GM18505 (cell line): Measurements from ENCODE around the gene HS3ST3A1.

Experiments used
- ATAC-seq: cut with Tn5 transposase; IDR thresholded peaks from one replicate; pipeline ENCODE4 v1.9.1; 2021; ENCODE audit not compliant: unreplicated experiment
- POLR2A ChIP-seq: IDR thresholded peaks from 4 replicates; pipeline ENCODE4 v1.6.1; 2011; ENCODE audit warnings: borderline replicate concordance; ENCODE audit not compliant: insufficient read depth, insufficient read length; ENCODE audit errors: extremely low read depth

Gene HS3ST3A1

GRCh38 chr17:13580790-13581189, 20.9 kb downstream of the HS3ST3A1 start:
- ATAC-seq = no peak
- TF ChIP-seq POLR2A = no peak

DNA sequence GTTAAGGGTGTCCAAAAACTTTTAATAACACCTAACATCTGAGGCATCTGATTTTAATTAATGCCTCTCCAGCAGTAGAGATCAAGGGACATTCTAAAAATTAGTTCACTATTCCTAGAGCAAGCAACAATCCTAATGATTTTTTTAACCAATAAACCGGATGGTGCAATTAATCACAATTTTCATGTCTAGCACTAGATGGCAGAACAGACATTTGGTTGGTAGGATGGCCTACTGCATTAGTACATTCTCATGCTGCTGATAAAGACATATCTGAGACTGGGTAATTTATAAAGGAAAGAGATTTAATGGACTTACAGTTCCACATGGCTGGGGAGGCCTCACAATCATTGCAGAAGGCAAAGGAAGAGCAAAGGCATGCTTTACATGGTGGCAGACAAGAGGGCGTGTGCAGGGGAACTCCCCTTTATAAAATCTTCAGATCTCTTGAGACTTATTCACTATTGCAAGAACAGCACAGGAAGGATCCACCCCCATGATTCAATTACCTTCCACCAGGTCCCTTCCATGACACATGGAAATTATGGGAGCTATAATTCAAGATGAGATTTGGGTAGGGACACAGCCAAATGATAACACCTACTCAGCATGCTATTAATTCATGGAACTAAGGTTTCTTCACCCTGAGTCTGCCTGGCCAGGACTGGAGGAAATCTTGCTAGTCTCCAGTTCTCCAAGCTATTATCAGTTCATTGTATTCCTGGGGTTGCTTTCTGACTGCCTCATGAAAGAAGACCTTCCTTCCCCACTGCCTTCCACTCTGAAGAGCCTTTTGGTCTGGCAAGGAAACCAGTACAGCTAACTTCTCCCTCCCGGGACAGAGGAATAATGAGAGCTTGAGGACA, 24.8 kb downstream of the HS3ST3A1 start:
- ATAC-seq = no peak
- TF ChIP-seq POLR2A = no peak

GRCh38 chr17:13575922-13576419, 25.8 kb downstream of the HS3ST3A1 start:
- no peak for TF ChIP-seq POLR2A
- no peak for ATAC-seq

DNA sequence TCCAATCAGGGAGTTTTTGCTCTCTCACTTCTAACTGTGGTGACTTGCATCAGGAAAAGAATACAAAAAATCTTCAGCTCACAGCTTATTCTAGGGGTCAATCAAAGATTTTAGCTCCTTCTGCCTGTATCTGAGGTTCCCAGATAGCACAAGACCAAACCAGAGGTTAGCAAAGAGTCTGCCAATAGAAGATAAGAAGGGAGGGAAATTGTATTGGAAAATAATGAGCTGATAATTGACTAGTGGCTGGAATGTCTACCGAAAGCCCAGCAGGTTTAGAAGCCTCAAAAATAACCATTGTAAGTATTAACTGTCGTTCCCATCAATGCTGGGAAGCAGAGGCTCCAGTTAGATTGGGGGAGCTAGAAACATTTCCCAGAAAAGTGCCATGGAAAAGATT, 26.3 kb downstream of the HS3ST3A1 start:
- no peak for TF ChIP-seq POLR2A
- no peak for ATAC-seq

DNA sequence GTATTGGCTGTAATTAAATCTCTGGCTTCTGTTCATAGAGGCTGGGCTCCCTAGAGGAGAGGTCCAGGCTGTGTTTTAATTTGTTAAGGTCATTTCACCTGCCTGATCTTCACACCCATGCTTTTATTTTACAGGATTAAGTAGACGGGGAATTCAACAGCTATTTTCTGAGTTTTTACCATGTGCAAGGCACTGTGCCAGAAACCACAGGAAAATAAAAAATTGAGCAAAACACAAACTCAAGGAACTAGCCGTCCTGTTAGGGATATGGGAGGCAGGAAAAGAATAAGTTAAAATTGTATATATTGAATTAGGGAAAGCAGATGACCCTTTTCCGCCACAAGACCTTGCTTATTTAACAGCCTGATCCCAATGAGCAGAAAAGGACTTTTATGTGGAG, 29.1 kb downstream of the HS3ST3A1 start:
- TF ChIP-seq POLR2A = no peak
- ATAC-seq = no peak

- no peak for TF ChIP-seq POLR2A
- ATAC-seq = no peak
These were observed 32.2 kb downstream of the HS3ST3A1 start for GRCh38 chr17:13569398-13570123.

- no peak for ATAC-seq
- no peak for TF ChIP-seq POLR2A
These were observed 32.9 kb downstream of the HS3ST3A1 start for GRCh38 chr17:13568582-13569397.

- ATAC-seq = no peak
- TF ChIP-seq POLR2A = no peak
These were observed 37.9 kb downstream of the HS3ST3A1 start for GRCh38 chr17:13563866-13564265.

GRCh38 chr17:13562271-13562800, 39.4 kb downstream of the HS3ST3A1 start:
- TF ChIP-seq POLR2A = no peak
- ATAC-seq = no peak

DNA sequence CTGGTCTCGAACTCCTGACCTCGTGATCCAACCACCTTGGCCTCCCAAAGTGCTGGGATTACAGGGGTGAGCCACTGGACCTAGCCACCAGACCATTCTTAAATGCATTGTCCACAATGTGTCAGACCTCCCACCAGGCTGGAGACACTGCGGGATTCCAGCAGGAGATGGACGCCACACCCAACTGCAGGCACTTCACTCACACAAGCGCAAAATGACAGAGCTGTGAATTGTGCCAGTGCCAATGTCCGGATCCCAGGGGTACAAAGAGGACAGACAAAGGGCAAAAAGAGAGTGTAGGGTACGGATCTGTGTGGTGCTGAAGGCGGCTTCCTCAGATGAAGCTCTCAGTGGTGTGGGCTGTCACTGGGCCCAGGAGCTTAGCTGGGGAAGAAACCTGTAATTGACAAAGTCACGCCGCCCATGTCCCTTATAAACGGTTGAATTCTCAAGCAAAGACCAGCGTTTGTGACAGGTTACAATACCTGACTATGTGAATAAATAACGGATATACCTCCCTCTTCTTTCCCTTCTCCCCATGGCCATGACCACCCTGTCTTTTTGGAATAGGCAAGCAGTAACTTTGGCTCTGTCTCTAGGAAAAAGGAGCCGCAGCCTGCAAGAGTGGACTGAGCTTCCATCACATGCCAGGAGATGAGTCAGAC, 40.0 kb downstream of the HS3ST3A1 start:
- ATAC-seq = no peak
- no peak for TF ChIP-seq POLR2A

DNA sequence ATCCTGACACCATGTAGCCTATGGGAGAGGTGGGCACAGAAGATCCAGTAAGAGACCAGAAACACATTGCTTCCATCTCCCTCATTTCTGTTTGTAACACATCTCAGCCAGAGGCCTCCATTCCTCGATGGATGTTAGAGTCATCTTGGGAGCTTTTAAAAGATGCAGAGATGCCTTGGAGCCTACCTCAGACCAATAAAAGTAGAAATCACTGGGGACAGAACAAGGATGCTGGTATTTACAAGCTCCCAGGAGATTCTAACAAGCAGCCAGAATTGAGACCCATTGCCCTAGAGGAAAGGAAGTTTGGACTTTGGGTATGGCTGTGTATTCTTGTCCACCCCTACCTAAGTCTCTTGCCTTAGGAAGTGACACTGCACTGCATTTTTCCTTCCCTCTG, 40.8 kb downstream of the HS3ST3A1 start:
- TF ChIP-seq POLR2A = no peak
- no peak for ATAC-seq

- no peak for TF ChIP-seq POLR2A
- no peak for ATAC-seq
These were observed 43.1 kb downstream of the HS3ST3A1 start for GRCh38 chr17:13558588-13558987.

- TF ChIP-seq POLR2A = no peak
- no peak for ATAC-seq
These were observed 44.7 kb downstream of the HS3ST3A1 start for GRCh38 chr17:13557077-13557476.

- ATAC-seq = no peak
- TF ChIP-seq POLR2A = no peak
These were observed 47.5 kb downstream of the HS3ST3A1 start for GRCh38 chr17:13554231-13554630.
